OCI-LY1 (cell line): ENCODE data around the gene SETD1A.

Source experiments
- EZH2 ChIP-seq: fragments of 200-600 bp; sonication (generic), shearing (Covaris generic); IDR thresholded peaks from 2 replicates; pipeline ENCODE4 v1.8.0; 2017; ENCODE audit warnings: borderline replicate concordance, mixed run types, mild to moderate bottlenecking, antibody characterized with exemption, low read length, moderate library complexity, mixed read lengths
- TF ChIP-seq, protein P1 (sequence below): fragments of 200-600 bp; sonication (generic), shearing (Covaris generic); IDR thresholded peaks from 2 replicates; pipeline ENCODE4 v1.5.1; 2017; ENCODE audit warnings: mild to moderate bottlenecking, antibody characterized with exemption, low read length, moderate library complexity, mixed read lengths

DNA sequence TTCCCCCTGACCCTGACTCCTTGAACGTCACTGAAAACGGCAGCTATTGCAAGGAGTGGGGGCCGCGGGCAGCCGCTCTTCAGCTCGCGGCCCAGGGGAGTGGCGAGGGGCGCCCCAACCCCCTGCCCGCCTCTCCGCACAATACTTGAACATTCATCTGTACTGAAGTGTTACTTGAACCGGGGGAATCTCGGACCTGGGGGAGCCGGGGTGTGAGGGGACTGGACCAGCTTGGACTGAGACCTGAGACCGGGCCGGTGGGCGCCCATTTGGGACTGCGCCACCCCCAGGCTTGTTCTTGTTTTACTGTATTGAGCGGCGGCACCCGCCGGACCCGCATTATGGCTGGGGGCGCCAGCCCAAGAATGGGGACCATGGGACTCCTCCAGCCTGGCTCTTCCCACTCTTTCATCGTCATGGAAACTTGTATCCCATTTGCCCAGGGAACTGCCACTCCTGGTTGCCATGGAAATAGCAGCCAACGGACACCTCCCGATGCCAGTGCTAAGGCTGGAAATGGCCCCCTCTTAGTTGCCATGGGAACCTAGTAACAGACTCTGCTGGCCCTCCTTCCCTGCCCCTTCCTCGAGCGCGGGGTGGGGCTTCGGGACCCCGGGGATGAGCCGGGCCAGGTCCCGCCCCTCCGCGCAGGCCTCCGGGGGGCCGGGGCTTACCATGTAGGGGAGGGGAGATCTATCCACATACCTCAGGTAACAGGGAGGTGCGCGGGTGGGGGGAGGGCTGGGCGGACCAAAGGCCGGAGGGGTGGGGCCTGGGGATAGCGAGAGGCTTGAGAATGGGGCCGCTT is 9.5 kb upstream of the SETD1A start:
- TF ChIP-seq, protein P1, sequence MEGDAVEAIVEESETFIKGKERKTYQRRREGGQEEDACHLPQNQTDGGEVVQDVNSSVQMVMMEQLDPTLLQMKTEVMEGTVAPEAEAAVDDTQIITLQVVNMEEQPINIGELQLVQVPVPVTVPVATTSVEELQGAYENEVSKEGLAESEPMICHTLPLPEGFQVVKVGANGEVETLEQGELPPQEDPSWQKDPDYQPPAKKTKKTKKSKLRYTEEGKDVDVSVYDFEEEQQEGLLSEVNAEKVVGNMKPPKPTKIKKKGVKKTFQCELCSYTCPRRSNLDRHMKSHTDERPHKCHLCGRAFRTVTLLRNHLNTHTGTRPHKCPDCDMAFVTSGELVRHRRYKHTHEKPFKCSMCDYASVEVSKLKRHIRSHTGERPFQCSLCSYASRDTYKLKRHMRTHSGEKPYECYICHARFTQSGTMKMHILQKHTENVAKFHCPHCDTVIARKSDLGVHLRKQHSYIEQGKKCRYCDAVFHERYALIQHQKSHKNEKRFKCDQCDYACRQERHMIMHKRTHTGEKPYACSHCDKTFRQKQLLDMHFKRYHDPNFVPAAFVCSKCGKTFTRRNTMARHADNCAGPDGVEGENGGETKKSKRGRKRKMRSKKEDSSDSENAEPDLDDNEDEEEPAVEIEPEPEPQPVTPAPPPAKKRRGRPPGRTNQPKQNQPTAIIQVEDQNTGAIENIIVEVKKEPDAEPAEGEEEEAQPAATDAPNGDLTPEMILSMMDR, result no peak
- TF ChIP-seq EZH2, result no peak
